ENCODE results near the gene RAX2.

- TF ChIP-seq CTCF (conservative IDR thresholded peaks at IDR 0.05) (no peak), ZFX (IDR thresholded peaks at IDR 0.05) (no peak)
Measured at GRCh38 chr19:3803986-3804385, 32.0 kb upstream of the RAX2 start.
